GM19351 (cell line): Measurements from ENCODE around the gene ARNT2.

Experiments
- ATAC-seq: cut with Tn5 transposase; IDR thresholded peaks from one replicate; pipeline ENCODE4 v1.9.1; 2021; ENCODE audit warnings: mild to moderate bottlenecking, moderate library complexity; ENCODE audit not compliant: unreplicated experiment

ARNT2 gene

GRCh38 chr15:80441041-80441440, 36.9 kb downstream of the ARNT2 start:
- no peak for ATAC-seq

- ATAC-seq: no peak
These were observed 37.5 kb downstream of the ARNT2 start for GRCh38 chr15:80441714-80442113.

- no peak for ATAC-seq
These were observed 38.7 kb downstream of the ARNT2 start for GRCh38 chr15:80442728-80443403.

GRCh38 chr15:80444680-80445251, 40.6 kb downstream of the ARNT2 start:
- ATAC-seq: no peak

GRCh38 chr15:80445300-80446041, 41.3 kb downstream of the ARNT2 start:
- ATAC-seq: no peak

- ATAC-seq: no peak
These were observed 42.9 kb downstream of the ARNT2 start for GRCh38 chr15:80447077-80447476.

GRCh38 chr15:80449825-80450224, 45.6 kb downstream of the ARNT2 start:
- ATAC-seq: no peak

- ATAC-seq: no peak
These were observed 46.7 kb downstream of the ARNT2 start for GRCh38 chr15:80450811-80451321.

GRCh38 chr15:80452166-80452565, 48.0 kb downstream of the ARNT2 start:
- no peak for ATAC-seq

GRCh38 chr15:80455051-80455648, 51.0 kb downstream of the ARNT2 start:
- no peak for ATAC-seq

- ATAC-seq: no peak
These were observed 51.7 kb downstream of the ARNT2 start for GRCh38 chr15:80455668-80456442.

GRCh38 chr15:80456517-80457492, 52.6 kb downstream of the ARNT2 start:
- no peak for ATAC-seq

GRCh38 chr15:80457896-80458295, 53.7 kb downstream of the ARNT2 start:
- ATAC-seq: no peak

GRCh38 chr15:80458580-80458979, 54.4 kb downstream of the ARNT2 start:
- no peak for ATAC-seq

- ATAC-seq: no peak
These were observed 55.2 kb downstream of the ARNT2 start for GRCh38 chr15:80459380-80459779.

GRCh38 chr15:80459818-80460217, 55.6 kb downstream of the ARNT2 start:
- no peak for ATAC-seq

- ATAC-seq: no peak
These were observed 57.3 kb downstream of the ARNT2 start for GRCh38 chr15:80461356-80462095.

- no peak for ATAC-seq
These were observed 57.9 kb downstream of the ARNT2 start for GRCh38 chr15:80462111-80462510.
